Ascending aorta (tissue), 2 donors: ENCODE data around the gene TANC1. TPM values are rescaled to one million over a fixed set of nuclear protein-coding genes. Genes with fewer than 3 reads are reported as not detected.

ENCODE experiments used
- DNase-seq, 2 donors: peaks; one replicate each; pipeline ENCODE4 v3.0.0-alpha.2; 2019; ENCODE audit warnings: low spot score in 2 of 2
- H3K27ac ChIP-seq, 2 donors: fragments of 200-600 bp; sonication (generic); one replicate each; pipeline ENCODE4 v1.5.1; 2016 to 2017; ENCODE audit warnings: mild to moderate bottlenecking in 1 of 2
- H3K27me3 ChIP-seq: fragments of 200-600 bp; sonication (generic); one replicate; pipeline ENCODE4 v1.5.1; 2017
- H3K36me3 ChIP-seq, 2 donors: fragments of 200-600 bp; sonication (generic); one replicate each; pipeline ENCODE4 v1.5.1; 2016
- H3K4me1 ChIP-seq, 2 donors: fragments of 200-600 bp; sonication (generic); one replicate each; pipeline ENCODE4 v1.5.1; 2016 to 2017; ENCODE audit warnings: mild to moderate bottlenecking in 1 of 2
- H3K4me3 ChIP-seq, 2 donors: fragments of 200-600 bp; sonication (generic); one replicate each; pipeline ENCODE4 v1.5.1; 2016 to 2017; ENCODE audit warnings: mild to moderate bottlenecking in 1 of 2
- H3K9me3 ChIP-seq, 2 donors: fragments of 200-600 bp; sonication (generic); one replicate each; pipeline ENCODE4 v1.5.1; 2016
- intact Hi-C: fragments of 100-400 bp; cut with DNase I; formaldehyde crosslinking; loops from one replicate; pipeline ENCODE4 v1.15.1; 2023
- total RNA-seq: library from RNA; depleted of rRNA; stranded (reverse); fragments of >200 nt; gene quantifications from one replicate; pipeline ENCODE4 v1.1.0, GENCODE V29; 2016
- TF ChIP-seq, protein P1 (sequence below), 3 experiments: fragments of 200-600 bp in 2 of 3; fragments of 450-650 bp in 1 of 3; sonication (generic) in 2 of 3; IDR thresholded peaks; one replicate each; pipeline ENCODE4 v1.5.1; 2016 to 2019; ENCODE audit warnings: antibody characterized with exemption in 3 of 3, mild to moderate bottlenecking in 1 of 3, moderate library complexity in 1 of 3

Gene TANC1
- total RNA-seq, 1 donor from 2014 or later = 45.4 TPM

GRCh38 chr2:159000072-159000471 lies 31.6 kb downstream of the TANC1 start:
- Histone ChIP-seq H3K4me1 (peaks cover 5 to 26% of the 10 kb centered on the region in 2 donors), H3K27ac (peak overlapping the region; percentile 44 to 50)
- intact Hi-C loops = no loop called here

GRCh38 chr2:159002462-159003111 lies 34.1 kb downstream of the TANC1 start:
- no peaks in the 10 kb centered on the region for H3K9me3 ChIP-seq
- intact Hi-C loops = no loop called here
- H3K27ac ChIP-seq = no peak overlapping the region
- H3K36me3 ChIP-seq = peaks cover 0 to 4% of the 10 kb centered on the region in 2 donors
- H3K27me3 ChIP-seq = no peaks in the 10 kb centered on the region
- H3K4me1 ChIP-seq = peaks cover 5 to 16% of the 10 kb centered on the region in 2 donors
- no peak for DNase-seq
- TF ChIP-seq, protein P1, sequence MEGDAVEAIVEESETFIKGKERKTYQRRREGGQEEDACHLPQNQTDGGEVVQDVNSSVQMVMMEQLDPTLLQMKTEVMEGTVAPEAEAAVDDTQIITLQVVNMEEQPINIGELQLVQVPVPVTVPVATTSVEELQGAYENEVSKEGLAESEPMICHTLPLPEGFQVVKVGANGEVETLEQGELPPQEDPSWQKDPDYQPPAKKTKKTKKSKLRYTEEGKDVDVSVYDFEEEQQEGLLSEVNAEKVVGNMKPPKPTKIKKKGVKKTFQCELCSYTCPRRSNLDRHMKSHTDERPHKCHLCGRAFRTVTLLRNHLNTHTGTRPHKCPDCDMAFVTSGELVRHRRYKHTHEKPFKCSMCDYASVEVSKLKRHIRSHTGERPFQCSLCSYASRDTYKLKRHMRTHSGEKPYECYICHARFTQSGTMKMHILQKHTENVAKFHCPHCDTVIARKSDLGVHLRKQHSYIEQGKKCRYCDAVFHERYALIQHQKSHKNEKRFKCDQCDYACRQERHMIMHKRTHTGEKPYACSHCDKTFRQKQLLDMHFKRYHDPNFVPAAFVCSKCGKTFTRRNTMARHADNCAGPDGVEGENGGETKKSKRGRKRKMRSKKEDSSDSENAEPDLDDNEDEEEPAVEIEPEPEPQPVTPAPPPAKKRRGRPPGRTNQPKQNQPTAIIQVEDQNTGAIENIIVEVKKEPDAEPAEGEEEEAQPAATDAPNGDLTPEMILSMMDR (IDR thresholded peaks at IDR 0.05) = no peak
- H3K4me3 ChIP-seq = no peak overlapping the region

More at GRCh38 chr2:159000072-159000471, 31.6 kb downstream of the TANC1 start:
- Histone ChIP-seq H3K9me3 (no peaks in the 10 kb centered on the region), H3K4me3 (no peak overlapping the region), H3K27me3 (no peaks in the 10 kb centered on the region), H3K36me3 (peaks cover 0 to 4% of the 10 kb centered on the region in 2 donors)
- TF ChIP-seq, protein P1 (IDR thresholded peaks at IDR 0.05) = no peak
- DNase-seq = no peak

GRCh38 chr2:159003555-159003954 lies 35.1 kb downstream of the TANC1 start:
- DNase-seq = no peak
- Histone ChIP-seq H3K27me3 (no peaks in the 10 kb centered on the region), H3K36me3 (peaks cover 0 to 4% of the 10 kb centered on the region in 2 donors), H3K4me3 (no peak overlapping the region), H3K27ac (no peak overlapping the region), H3K4me1 (peaks cover 5 to 16% of the 10 kb centered on the region in 2 donors), H3K9me3 (no peaks in the 10 kb centered on the region)
- TF ChIP-seq, protein P1 (IDR thresholded peaks at IDR 0.05) = no peak
- intact Hi-C loops = no loop called here

DNA sequence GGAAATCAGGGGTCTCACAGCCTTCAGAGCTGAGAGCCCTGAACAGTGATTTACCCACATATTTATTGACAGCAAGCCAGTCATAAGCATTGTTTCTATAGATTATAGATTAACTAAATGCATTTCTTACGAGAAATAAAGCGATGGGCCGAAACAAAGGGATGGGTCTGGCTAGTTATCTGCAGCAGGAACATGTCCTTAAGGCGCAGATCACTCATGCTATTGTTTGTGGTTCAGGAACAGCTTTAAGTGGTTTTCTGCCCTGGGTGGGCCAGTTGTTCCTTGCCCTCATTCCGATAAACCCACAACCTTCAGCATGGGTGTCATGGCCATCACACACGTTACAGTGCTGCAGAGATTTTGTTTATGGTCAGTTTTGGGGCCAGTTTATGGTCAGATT lies 36.4 kb downstream of the TANC1 start:
- DNase-seq = no peak
- Histone ChIP-seq H3K4me1 (peaks cover 0 to 8% of the 10 kb centered on the region in 2 donors), H3K36me3 (peaks cover 0 to 4% of the 10 kb centered on the region in 2 donors), H3K27me3 (no peaks in the 10 kb centered on the region), H3K4me3 (no peak overlapping the region), H3K9me3 (no peaks in the 10 kb centered on the region), H3K27ac (no peak overlapping the region)
- intact Hi-C loops = no loop called here
- TF ChIP-seq, protein P1 (IDR thresholded peaks at IDR 0.05) = no peak

DNA sequence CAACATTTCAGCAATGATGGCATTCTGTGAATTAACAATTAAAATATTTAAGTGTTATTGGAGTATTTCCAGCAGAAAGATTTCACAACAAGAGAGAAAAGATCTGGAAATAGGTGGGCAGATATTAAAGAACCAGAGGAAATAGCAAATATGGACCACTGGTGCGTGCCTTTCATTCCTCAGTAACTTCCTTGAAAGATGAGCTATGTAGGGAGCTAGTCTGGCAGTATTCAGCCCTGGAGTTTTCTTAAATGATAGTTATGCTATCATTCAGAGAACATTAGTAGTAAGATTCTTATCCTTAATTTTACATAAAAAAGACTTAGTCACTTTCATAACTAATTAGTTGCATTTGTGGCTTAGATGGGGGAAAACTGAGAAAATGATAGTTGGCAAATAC lies 41.5 kb downstream of the TANC1 start:
- H3K27ac ChIP-seq = peak overlapping the region; percentile 43 to 60
- intact Hi-C loops = loop anchor here (2.0 to 10.0 kb wide), 2 partner anchors 41 to 105 kb away; partner anchors contain the start of gene TANC1

More for the DNA sequence above, 41.5 kb downstream of the TANC1 start:
- Histone ChIP-seq H3K4me1 (peaks cover 0 to 25% of the 10 kb centered on the region in 2 donors), H3K4me3 (no peak overlapping the region), H3K27me3 (no peaks in the 10 kb centered on the region), H3K9me3 (no peaks in the 10 kb centered on the region), H3K36me3 (no peaks in the 10 kb centered on the region)
- TF ChIP-seq, protein P1 (IDR thresholded peaks at IDR 0.05) = no peak
- no peak for DNase-seq
